Smooth muscle cell of the brain vasculature (primary cell): ENCODE data around the gene ABCC1.
"Not testable (repeated sequence)": the region's sequence is repeated elsewhere in the genome, so short reads cannot be mapped to it uniquely, and the experiment has no call there.

Source experiments
- DNase-seq: peaks from one replicate; pipeline ENCODE4 v3.0.0-alpha.2; 2012; ENCODE audit warnings: low read depth, low spot score

The ABCC1 gene

DNA sequence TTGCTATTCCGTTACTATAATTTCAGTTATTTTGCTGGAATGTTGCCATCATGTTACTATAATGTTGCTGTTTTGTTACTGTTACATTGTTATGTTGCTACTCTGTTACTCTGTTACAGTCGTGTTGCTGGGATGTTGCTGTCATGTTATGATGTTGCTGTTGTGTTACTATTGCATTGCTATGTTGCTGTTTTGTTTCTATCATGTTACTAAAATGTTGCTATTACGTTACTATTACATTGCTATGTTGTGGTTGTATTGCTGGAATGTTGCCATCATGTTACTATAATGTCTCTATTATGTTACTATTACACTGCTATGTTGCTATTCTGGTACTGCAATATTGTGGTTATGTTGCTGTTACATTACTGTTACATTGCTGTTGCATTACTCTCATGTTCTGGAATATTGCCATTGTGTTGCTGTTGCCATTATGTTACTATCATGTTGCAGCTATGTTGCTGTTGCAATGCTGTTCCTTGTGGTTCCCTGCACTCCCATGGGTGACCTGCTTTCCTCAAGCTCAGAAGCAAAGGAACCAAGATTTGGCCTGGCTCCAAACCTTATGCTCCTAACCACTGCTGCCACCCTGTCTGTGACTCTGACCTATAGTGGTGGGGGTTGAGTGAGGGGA, 209.4 kb downstream of the ABCC1 start:
- DNase-seq, result no peak

DNA sequence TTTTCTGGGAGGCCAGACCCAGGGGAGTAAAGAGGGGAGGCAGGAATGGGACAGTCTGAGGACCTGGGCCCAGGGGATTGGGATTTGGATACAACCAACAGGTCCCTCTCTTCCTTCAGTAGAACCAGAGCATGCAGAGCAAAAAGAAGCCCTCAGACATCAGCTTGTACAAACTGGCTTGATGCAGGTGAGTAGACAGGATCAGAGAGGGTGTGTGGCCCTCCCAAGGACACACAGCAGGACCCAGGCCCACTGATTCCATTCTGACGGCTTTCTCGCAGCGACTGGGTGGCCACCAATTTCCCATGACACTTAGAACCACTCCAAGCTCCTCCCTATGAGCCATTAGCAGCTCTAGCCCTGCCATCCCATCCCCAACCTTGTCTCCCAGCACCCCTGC, 210.2 kb downstream of the ABCC1 start:
- no peak for DNase-seq

DNA sequence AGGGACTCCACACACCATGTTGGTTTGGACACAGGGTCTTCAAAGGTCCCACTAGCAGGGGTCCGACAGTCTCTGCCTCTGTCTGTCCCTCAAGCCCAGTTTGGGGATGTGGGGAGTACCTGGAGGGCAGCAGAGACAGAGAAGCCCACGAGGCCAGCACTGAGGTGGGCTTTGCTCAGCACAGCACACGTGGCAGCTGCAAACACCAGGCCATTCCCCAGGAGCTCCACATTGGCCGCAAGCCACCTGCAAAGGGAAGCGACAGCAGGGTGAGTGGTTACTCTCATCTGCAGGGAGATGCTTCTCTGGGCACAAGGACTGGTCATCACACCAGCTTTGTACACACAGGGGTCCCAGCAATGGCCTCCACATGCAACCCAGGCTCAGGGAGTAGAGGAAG, 211.9 kb downstream of the ABCC1 start:
- no peak for DNase-seq

DNA sequence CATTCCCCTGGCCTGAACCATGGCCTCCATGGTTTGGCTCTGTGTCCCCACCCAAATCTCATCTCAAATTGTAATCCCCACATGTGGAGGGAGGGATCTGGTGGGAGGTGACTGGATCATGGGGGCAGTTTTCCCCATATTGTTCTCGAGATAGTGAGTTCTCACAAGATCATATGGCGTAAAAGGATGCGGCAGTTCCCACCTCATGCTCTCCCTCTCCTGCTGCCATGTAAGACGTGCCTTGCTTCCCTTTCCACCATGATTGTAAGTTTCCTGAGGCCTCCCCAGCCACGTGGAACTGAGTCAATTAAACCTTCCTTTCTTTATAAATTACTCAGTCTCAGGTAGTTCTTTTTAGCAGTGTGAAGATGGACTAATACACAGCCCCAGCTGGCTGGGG, 212.4 kb downstream of the ABCC1 start:
- DNase-seq, result not testable (repeated sequence)

DNA sequence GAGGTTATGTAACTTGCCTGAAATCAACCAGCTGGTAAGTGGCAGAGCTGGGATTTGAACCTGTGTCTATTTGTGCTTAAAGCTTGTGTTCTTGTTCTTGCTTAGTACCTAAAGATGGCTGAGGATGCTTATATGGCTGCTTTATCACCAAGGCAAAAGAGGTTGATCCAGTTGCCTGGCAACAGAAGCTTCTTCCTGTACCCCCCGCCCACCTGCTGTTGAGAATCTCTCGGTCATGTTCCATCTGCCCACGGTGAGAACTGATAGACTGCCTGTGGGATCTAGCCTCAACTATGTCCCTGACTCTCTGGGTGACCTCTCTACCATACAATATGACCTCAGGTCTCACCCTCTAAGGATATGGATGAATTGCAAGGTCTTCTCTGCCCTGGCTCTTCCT, 213.2 kb downstream of the ABCC1 start:
- DNase-seq, result no peak

- DNase-seq, result no peak
These were observed 213.7 kb downstream of the ABCC1 start for GRCh38 chr16:16163109-16163508.

- no peak for DNase-seq
These were observed 214.2 kb downstream of the ABCC1 start for GRCh38 chr16:16163571-16163970.

- DNase-seq, result no peak
These were observed 214.8 kb downstream of the ABCC1 start for GRCh38 chr16:16164243-16164642.

DNA sequence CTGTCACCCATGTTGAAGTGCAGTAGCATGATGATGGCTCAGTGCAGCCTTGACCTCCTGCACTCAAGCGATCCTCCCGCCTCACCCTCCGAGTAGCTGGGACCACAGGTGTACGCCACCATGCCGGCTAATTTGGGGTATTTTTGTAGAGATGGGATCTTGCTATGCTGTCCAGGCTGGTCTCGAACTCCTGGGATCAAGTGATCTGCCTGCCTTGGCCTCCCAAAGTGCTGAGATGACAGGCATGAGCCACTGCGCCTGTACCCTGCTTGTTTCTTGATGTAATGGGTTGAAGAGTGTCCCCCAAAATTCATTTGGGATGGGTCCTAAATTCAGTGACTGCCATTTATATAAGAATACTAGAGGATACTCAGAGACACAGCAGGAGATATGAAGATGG, 216.7 kb downstream of the ABCC1 start:
- DNase-seq, result no peak

DNA sequence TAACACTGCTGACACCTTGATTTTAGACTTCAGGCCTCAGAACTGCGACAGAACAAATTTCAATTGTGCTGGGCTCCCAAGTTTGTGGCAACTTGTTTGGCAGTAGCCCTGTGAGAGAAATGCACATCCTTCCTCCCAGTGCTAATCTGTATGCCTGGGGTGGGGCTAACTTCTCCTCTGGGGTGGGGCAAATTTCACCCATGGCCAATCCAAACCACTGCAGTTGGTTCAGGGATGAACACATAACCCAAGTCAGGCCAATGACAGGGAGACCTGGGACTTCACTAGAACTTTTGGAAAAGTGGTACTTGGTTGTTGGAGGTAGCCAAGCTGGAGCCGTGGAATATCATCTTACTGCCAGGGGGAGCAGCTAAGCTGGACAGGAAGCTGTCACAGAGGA, 217.5 kb downstream of the ABCC1 start:
- no peak for DNase-seq

DNA sequence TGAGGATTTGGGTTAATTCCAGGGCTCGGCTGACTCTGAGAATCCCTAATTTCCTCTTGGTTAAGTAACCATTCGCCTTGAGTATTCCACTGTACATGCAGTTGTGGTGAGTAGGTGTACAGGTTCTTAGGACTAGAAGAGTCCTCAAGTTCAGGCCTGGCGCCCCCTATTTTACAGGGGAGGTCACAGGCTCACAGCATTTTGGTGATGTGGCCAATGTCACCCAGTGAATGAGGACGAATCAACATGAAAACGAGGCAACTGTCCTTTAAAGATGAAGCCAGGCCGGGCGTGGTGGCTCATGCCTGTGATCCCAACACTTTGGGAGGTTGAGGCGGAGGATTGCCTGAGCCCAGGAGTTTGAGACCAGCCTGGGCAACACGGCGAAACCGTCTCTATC, 218.5 kb downstream of the ABCC1 start:
- DNase-seq, result no peak

GRCh38 chr16:16168431-16168830, 219.0 kb downstream of the ABCC1 start:
- DNase-seq, result no peak

DNA sequence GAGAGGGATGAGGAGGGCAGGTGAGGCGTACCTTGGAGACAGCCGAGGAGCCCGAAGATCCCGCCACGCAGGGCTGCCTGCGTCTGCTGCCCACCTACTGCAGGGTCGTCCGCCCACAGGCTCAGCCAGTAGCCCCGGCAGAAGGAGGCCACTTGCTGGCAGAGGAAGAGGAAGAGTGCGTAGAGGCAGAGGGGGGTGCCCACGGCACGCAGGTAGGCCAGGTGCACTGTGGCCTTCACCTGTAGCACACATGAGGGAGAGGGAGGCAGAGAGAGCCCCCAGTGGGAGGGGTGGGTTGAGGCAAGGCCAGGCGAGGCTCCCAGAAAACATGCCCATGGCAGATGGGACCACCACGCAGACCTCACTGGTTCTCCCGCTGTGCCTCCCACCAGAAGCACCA, 220.2 kb downstream of the ABCC1 start:
- DNase-seq, result no peak

DNA sequence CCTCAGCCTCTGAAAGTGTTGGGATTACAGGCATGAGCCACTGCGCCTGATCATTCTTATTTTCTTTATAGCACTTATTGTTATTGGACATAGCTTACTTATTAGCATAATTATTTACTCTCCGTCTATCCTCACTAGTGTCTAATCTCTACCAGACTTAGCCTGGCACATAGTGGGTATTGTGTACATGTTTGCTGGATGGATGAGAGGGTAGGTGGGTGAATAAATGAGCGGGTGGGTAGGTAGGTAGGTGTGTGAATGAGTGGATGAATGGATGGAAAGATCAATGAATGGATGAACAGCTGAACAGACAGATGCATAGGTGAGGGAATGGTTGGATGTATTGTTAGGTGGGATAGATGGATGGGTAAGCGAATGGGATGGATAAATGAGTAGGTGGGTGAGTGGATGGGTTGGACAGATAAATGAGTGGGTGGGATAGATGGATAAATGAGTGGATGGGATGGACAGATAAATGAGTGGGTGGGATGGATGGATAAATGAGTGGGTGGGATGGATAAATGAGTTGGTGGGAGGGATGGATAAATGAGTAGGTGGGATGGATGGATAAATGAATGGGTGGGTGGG, 222.0 kb downstream of the ABCC1 start:
- no peak for DNase-seq

DNA sequence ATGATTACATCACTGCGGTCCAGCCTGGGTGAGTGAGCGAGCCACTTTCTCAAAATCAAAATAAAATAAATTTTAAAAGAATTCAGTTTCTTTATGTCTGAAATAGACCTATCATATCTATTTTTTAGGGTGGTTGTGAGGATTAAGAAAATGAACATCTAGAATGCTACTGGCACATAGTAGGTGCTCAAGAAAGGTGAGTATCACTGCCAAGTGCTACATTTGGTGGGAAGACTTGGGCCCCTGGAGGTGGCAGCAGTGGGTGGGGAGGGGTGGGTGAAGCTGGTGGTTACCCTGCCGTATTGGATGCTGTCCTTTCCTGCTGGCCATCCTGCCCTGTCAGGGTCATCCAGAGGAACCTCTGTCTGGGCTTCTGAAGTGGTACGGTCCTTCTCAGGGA, 223.6 kb downstream of the ABCC1 start:
- no peak for DNase-seq

GRCh38 chr16:16175296-16175695, 225.9 kb downstream of the ABCC1 start:
- no peak for DNase-seq

GRCh38 chr16:16176328-16176727, 226.9 kb downstream of the ABCC1 start:
- no peak for DNase-seq

- DNase-seq, result no peak
These were observed 229.2 kb downstream of the ABCC1 start for GRCh38 chr16:16178455-16179162.

DNA sequence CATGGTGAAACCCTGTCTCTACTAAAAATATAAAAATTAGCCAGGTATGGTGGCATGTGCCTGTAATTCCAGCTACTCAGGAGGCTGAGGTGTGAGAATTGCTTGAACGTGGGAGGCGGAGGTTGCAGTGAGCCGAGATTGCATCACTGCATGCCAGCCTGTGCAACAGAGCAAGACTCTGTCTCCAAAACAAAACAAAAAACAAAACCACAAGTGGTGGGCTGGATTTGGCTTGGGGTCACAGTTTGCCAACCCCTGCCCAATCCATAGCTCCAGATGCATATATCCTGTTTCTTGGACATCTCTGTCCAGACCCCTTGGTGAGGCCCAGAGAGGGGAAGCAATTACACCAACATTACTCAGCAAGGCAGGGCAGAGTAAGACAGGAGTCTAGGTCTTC, 232.3 kb downstream of the ABCC1 start:
- DNase-seq, result not testable (repeated sequence)

DNA sequence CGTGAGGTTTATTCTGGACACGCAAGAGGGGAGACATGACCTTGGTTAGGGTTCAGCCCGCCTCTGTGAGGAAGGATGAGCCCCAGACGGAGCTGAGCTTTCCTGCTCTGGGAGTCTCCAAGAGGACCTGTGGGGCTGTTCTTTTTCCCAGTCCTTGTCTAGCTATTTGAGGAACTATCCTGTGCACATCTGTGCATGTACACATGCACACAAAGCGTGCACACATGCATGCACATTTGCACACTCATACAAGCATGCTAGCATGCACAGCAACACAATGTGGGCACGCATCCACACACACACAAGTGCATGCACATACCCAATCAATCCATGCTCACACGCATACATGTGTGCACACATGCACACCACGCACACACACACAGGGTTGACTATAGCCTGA, 233.5 kb downstream of the ABCC1 start:
- DNase-seq, result no peak

DNA sequence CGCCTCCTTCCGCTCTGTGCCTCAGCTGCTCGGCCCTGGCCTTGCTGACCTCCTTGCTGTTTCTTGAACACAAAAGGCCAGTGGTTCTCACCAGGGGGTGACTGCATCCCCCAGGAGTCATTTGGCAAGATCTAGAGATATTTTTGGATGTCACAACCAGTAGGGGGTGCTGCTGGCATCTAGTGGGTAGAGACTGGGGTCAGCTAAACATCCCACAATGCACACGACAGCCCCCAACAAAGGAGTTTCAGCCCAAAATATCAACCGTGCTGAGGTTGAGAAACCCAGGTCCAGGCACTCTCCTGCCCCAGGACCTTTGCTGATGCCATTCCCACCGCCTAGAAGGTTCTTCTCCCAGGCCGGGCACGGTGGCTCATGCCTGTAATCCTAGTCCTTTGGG, 234.1 kb downstream of the ABCC1 start:
- no peak for DNase-seq

DNA sequence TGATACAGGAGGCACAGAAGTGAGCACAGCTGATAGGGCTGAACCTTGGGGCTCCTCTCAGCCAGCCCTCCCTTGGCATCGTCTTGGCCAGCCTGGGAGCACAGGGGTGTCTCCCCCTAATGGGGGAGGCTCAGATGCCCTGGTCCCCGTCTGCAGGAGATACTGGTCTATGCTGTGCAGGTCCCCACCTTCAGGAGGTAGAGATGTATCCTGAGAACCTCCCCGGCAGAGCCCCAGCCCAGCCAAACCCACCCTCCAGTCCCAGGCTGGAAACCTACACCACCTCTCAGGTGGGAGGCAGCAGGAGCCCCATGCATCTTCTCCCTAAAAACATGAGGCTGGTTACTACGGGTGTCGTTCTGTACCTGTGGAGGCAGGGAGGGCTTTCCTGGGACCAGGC, 235.2 kb downstream of the ABCC1 start:
- DNase-seq, result no peak

- DNase-seq, result no peak
These were observed 235.7 kb downstream of the ABCC1 start for GRCh38 chr16:16185095-16185494.
